Pulmonary artery endothelial cell (primary cell): ENCODE data around the gene DSCAM. TPM values are rescaled to one million over a fixed set of nuclear protein-coding genes. Genes with fewer than 3 reads are reported as not detected.

Experiments used
- DNase-seq: peaks from one replicate; pipeline ENCODE4 v3.0.0-alpha.2; 2011; ENCODE audit warnings: low read depth, low spot score
- total RNA-seq: library from RNA; depleted of rRNA; stranded (reverse); fragments of >200 nt; gene quantifications from 2 replicates; pipeline ENCODE4 v1.2.3, GENCODE V29; 2014

Gene DSCAM
- total RNA-seq, 1 donor from 2014 or later: not detected

DNA sequence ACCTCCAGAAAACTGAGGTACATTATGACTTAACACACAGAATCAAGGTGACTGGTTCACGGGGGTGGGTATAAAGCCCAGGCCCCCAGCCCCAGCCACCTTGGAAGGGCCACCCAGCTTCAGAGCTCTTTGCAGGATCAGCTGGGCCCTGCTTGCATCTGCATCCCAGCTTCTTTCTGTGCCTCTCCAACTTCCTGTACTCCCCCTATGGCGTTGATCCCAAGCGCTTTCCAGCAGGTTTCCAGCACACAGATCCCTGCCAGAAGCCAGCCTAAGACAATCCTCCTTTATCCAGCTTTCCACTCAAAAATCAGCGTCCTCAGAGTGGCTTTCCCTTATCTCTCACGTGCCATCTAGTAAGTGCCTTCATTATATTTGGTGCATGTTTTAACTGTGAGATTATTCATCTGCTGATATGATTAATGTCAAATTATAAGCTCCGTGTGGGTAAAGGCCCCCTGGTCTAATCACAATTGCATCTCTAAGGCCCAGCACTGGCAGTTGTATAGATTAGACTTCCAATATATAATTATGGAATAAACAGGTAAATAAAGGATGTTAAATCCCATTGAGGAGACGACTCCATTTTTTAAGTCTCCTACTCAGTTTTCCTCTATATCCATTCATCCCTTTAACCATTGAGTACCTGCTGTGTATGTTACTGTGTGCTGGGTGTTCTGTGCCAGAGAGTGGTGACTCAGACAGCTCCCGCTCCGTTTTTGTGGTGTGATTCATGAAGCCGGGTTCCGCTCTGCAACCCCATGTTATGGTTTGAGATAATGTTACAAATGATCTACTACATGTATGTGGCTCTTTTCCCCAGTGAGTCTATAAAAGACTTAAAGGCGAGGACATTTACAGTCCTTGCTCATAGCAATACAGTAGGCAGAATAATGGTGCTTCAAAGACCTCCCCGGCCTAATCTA is 592.2 kb downstream of the DSCAM start:
- no peak for DNase-seq

DNA sequence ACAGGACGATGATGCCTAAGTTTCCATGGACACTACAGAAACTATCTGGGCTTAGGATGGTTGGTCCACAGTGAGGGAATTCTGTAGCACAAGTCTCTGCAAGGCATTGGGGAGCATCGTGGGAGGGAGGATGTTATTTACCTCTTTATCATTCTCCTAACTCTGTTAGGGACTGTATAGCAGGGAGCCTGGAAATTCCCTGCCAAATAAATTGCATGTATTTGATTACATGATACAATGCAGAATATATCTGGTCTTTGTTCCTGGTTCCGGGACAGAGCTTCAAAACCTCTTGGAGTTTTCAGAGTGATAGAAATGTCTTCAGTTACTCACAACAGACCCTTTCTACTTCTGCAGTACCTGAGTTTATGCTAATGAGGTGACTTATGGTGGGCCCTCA is 593.8 kb downstream of the DSCAM start:
- DNase-seq: no peak

DNA sequence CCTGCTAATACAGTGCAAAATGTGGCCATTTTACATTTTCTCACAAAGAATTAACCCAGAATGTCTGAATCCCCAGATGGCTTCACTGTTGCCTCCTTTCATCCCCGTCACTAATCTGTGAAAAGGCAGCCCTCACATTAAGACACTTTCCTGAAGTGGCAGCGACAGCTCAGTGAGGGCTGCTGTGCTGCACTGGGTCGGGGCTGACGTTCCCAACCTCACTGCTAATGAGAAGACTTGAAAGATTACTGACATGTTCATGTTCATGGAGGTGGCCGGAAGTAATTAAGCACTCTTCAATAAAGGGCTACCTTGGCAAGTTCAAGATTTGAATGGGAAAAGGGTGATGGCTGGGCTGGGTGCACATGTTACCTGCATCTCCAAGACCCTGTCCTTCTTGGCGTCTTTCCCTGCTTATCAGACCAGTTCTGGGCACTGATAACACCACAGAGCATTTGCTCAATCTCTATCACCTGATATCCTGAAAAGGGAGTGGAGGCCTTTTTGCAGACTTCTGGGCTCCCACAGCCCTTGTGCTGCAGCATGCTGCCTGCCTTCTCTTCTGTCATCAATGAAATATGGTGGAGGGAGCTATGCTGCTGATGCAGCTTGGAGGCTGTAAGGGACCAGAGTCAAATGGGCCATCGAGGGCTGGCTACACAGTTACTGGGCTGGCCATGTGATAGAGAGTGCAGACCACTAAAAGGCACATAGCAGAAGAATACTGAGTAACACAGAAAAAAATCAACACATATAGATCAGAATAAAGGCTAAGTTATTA is 596.3 kb downstream of the DSCAM start:
- no peak for DNase-seq

DNA sequence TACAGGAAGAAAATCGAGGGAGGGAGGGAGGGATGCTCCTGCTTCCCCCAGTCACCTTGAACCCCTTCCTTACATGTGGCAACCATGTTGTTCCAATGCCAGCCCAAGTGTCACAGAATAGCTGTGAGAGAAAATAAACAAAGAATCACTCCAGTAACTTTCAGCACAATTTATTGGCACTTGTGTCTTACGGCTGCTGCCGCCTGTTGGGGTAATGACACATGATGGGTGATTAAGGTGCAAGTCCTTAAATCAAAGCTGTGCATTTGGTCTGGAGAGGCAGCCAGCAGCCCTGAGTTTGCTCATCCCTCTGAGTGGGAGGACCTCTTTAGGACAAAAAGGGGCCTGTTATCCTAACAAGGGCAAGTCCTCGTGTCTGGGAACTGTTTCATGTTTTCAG is 602.0 kb downstream of the DSCAM start:
- no peak for DNase-seq

DNA sequence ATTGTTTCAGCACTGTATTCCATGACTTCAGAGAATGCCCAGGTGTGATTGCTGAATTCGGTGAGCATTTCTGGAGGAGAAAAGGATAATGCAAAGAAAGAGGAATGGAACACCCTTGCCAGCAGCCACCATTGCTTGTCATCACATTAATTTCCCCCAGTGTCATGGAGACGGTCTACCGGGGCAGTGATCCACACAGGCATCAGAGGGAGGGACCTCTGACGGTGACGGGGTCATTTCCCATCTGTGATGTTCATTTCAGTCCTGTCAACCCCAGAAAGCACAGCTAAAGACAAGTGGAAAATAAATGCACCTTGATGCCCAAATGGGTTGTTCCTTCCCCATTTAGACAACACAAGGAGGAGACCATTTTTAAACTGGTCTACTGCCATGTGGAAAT is 603.3 kb downstream of the DSCAM start:
- no peak for DNase-seq

DNA sequence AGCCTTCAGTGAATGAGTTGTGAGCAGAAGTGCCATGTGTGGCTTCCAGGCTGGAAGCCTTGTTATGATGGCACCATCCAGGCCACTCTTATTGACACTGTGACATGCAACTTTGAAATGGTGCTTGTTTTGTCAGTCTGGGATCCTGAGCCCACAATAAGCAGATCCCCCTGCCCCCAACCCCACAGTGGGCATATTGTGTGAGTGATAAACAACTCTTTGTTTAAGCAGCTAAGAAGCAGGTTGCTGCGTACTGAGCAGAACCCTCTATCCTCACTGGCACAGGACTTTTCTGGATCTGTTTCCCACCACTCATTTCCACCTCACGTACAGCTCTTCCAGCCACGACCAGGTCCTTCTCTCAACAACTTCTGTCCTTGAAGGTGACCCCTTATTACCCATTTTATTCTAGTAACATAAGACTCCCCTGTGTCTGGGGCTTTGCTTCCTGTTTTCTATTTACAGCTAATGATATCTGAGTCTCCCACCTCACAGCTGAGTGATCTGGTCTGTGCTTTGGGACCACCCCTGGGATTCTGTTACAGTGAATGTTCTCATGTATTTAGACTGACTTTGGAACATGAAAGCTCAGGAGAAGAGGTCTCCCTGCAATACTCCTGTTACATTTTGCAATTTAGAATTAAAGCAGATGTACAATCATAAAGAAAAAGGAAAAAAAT is 604.2 kb downstream of the DSCAM start:
- no peak for DNase-seq

DNA sequence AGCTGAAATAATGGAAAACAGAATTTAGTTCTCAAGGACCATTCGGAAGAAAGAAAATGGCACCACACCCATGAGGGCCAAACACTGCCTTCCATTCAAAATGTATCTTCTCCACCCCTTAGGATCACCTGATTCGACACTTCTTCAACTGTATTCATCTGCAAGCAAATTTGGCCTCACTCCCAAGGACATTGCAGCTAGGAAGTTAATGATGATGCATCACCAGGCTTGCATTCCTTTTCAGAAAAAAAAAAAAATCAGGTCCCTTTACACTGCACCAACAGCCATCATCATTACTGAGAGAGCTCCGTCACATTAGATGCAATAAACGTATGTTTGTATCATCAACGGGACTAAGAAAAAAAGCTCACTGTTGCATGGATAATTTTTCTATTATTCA is 611.4 kb downstream of the DSCAM start:
- DNase-seq: no peak

DNA sequence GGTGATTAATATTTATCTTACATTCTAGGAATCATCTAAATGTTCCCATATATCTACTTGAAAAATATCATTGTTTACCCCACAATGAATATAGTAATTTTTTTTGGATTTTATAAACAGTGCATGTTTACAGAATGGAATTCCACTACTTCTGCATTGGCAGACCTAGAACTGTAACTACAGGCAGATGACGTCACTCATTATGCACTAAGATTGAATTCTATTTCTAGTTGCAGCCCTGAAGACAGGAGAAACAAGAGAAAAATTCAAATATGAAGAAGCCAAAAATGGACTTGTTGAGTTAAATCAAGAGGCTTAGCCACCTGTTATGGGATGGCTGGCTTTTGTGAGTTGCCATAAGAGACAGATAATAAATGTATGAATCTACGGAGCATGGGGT is 615.0 kb downstream of the DSCAM start:
- DNase-seq: no peak

DNA sequence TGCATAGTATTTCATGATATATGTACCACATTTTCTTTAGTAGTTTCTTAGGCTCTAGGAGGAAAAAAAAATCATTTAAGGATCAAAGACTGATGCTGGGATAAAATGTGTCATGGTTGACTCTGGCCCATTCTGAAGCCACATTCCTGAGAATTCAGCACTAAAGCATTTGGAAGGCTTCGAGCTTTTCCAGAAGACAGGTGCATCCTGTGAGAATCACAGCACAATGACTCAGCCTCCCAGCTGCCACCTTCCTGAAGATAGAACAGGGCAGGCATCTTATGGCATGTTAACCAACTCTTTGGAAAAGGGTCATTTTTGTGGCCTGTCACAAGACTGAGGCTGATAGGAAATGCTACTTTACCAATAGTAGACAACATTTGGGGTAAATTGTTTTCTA is 619.9 kb downstream of the DSCAM start:
- DNase-seq: no peak

DNA sequence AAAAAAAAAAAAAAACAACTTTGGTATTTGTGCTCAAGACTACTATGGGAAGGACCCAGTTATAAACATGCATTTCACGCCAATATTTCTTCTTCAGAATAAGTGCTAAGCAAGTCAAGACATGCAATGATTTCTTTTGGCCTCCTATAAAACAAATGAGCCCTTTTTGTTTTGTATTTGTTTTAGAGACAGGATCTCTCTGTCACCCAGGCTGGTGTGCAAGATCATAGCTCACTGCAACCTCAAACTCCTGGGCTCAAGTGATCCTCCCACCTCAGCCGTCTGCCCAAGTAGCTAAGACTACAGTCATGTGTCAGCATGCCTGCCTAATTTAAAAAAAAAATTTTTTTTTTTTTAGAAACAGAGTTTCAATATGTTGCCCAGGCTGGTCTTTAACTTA is 631.0 kb downstream of the DSCAM start:
- no peak for DNase-seq

DNA sequence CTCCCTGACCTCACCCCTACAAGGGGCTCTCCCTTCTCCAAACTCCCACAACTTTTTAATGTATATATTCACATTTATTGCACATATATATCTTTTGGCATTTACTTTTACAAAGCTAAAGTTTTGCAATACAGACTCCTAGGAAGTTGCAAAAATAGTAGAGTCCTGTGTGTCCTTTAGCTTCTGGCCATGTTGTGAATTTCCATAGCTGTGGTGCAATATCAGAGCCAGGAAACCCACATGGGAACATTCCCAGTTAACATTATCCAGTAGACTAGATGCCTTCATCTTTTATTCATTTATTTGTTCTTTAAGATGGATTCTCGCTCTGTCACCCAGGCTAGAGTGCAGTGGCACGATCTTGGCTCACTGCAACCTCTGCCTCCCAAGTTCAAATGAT is 636.7 kb downstream of the DSCAM start:
- no peak for DNase-seq

DNA sequence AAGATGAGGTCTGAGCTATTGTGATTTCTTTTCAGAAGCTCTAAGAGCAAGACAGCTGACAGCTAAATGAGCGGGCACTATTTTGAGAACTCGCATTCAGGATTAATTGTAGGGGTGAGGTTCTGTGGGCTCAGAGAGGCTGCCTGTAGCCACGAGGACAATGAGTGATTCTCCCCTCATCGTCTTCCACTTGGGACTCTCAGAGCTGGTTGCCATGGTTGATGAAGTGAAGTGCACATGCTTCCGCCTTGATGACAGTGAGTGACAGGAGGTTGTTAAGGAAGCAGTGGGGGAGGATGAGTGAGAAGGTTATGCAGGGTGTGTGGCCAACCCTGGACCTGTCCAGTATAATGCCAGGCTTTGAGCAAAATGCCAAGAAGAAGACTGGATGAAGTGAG is 638.0 kb downstream of the DSCAM start:
- no peak for DNase-seq

DNA sequence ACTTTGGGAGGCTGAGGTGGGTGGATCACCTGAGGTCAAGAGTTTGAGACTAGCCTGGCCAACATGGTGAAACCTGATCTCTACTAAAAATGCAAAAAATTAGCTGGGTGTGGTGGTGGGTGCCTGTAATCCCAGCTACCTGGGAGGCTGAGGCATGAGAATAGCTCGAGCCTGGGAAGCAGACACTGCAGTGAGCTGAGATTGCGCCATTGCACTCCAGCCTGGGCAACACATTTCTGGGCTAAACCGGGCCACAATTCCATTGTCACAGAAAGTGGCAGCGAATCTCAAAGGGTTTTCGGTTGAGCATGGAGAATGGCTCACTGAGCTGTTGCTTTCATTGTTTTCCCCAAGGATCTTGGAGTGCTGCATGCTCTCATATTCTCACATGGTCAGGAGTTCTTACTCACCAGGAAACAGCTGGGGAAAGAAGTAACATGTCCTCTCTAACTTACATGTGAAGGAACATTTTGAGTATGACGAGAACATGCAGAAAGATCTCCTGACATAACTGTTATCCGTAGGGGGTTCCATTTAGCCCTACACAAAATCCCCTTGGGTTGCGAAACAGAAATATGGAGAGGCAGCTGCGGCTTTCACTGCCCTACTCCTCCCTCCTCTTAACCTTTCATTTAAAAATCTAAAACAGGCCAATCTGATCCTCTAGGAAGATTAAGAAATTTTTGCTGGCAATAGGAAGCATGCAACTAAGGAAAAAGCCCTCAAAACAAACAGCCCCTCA is 638.6 kb downstream of the DSCAM start:
- DNase-seq: no peak

DNA sequence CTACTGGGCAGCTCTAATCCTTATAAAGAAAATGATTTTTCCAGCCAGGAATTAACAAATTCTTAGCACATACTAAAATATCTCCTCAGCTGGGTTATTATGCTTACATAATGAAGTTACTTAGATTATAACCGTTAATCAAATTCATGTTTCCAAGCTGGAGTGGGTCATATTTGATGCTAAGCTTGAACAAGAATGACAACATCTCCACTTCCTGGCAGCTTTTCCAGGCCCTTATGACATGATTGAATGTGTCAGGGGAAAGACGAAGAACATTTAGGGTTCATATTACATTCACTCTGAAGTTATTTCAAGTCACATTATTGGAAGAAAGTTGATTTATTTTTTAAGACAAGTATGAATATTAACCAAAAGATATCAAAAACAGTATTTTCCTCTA is 646.0 kb downstream of the DSCAM start:
- no peak for DNase-seq

DNA sequence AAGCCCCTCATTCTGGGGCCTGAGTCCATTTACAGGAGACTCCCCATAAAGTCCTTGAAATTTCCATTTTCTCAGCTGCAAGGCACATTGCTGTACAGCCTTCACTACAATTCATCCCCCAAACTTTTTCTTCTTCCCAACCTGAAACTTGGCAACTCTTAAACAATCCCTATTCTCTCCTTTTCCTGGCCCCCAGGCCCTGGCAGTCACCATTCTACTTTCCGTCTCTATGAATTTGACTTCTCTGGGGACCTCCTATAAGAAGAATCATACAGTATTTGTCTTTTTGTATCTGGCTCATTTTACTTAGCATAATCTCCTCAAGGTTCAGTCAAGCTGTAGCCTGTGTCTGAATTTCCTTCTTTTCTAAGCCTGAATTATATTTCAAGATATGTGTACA is 646.8 kb downstream of the DSCAM start:
- DNase-seq: no peak

DNA sequence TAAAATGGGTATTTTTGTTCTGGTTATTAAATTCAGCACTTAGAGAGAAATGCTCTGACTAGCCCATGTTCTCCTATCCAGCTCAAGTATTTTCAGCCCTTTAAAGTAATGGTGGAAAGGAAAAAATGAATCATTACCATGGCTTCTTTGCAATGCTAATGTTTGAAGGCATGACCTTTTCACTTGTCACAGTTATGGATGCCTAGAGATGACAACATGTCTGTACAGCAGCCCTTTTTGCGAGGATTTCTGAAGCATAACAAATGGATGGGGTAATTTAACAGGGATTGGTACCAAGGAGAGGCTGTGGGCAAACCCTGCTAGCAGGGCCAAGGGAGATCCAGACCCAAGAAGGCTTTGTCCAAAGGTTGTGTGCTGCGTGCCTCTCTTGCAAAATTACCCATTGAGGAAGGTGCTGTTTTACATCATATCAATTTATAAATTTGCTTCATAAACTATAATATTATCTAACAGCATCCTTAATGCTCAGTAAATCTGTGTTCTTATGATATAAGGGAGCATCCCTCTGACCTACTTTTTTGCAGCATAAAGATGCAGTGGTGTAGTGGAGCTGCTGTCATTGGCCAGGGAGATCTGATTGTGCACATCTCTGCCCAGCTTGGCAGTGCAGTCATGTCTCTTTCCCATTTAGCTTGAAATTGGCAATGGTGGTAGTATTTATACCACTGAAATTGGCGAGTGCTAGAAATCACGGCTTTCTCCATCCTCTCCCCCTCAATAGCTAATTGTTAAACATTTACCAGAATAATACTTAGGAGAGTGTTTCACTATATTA is 652.6 kb downstream of the DSCAM start:
- DNase-seq: no peak

DNA sequence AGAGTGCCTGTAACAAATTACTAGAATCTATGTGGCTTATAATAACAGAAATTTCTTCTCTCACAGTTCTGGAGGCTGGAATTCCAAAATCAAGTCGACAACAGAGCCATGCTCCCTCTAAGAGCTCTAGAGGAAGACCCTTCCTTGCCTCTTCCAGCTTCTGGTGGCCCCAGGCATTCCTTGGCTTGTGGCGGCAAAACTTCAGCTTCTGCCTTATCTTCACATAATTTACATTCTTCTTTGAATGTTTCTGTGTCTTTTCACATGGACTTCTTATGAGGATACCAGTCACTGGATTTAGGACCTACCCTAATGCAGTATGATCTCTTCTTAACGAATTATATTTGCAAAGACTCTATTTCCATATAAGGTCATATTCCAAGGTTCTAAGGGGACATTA is 655.3 kb downstream of the DSCAM start:
- no peak for DNase-seq

DNA sequence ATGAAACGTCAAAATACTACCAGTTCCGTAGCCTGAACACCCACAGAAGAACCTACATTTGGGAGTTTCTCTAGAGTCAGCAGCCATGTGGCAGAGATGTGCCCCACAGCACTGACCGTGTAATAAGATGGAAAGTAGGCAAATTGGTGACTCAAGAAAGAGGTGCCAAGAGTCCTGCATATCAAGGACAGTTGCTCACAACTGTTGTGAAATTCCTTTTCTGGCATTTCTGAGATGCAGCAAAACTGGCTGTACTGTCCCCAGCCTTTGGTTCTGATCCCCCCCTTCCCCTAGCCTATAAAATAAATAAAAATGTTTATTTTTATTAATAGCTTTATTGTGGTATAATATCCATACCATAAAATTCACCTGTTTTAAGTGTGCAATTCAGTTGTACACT is 655.8 kb downstream of the DSCAM start:
- DNase-seq: no peak

DNA sequence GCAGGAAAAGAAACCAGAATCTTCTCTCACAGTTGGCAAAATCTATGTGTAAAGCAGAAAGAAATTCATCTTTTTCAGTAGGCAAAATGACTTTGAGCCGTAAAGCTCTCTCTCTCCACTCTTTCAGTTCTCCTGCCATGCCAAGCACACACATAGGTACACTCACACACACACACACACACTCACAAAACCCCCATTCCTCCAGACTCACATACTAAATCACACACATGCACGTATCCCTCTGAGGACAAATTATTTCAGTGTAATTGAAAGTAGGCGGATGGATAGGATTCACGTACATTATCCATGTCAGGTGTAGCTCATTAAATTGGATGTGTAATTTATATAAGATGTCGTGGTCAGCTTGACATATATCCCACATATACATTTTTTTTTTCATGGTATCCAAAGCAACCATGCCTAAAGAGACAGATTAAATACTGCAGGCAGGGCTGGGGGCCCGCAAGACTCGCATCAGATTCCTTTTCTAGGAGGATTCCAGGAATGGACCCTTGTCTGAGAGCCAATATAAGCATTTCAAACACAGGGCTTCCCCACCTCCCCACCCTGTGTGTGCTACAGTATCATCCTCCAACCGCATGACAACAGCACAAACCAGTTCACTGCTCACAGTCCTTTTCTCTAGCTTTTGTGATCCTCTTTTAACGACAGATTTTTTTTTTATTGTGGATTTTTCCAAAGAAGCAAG is 658.9 kb downstream of the DSCAM start:
- no peak for DNase-seq

DNA sequence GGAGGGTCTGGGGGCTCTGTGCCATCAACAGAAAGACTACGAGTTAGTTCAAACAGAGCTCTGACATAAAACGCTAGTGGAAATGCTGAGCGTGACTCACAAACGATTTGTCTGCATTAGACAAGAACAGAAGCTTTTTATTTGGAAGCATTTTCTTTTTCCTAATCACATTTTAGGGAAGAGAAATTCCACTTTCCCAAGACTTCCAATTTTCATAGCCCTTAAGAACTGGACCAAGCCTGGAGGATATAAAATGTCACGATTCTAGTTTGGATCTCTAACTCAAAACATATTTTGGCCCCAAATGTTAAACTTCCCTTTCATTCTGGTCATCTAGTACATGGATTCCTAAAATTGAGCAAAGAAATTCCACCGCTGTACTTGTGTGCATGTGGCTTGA is 659.7 kb downstream of the DSCAM start:
- DNase-seq: no peak
